ENCODE measurements around the gene NGEF.

DNA sequence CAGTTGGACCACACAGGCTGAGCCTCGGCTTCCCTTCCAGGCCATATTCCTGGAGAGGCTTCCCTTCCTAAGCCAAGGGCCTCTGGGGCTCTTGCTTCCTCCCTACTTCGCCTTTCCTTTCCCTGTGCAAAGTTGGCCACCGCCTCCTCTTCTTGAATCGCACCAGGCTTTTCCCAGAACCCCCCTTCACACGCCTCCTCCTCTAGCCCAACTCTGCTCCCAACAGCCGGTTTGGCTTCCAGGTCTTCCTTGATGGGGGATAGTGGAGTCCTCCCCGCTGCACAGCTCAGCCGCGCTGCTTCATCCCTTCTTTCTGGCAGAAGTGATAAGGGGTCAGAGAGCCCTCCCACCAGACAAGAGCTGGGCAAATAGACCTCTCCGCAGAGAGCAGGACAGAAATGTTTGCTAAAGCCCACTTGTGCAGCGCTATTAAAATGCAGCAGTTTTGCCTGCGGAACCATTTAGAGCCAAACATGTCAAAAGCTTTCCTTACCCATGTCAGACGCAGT lies 86.6 kb downstream of the NGEF start:
- TF ChIP-seq POLR2A (IDR thresholded peaks at IDR 0.05) (no peak), POLR2AphosphoS5 (IDR thresholded peaks at IDR 0.05) (no peak), EP300 (IDR thresholded peaks at IDR 0.05) (no peak)
- TF ChIP-seq, protein P1, sequence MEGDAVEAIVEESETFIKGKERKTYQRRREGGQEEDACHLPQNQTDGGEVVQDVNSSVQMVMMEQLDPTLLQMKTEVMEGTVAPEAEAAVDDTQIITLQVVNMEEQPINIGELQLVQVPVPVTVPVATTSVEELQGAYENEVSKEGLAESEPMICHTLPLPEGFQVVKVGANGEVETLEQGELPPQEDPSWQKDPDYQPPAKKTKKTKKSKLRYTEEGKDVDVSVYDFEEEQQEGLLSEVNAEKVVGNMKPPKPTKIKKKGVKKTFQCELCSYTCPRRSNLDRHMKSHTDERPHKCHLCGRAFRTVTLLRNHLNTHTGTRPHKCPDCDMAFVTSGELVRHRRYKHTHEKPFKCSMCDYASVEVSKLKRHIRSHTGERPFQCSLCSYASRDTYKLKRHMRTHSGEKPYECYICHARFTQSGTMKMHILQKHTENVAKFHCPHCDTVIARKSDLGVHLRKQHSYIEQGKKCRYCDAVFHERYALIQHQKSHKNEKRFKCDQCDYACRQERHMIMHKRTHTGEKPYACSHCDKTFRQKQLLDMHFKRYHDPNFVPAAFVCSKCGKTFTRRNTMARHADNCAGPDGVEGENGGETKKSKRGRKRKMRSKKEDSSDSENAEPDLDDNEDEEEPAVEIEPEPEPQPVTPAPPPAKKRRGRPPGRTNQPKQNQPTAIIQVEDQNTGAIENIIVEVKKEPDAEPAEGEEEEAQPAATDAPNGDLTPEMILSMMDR (IDR thresholded peaks at IDR 0.05): no peak

Measured in suprapubic skin (tissue), 4 donors.